NCI-H2081 treated with DMSO at 0.1 percent for 48 hours (cell line): Measurements from ENCODE around the gene U2AF2.

ENCODE experiments used
- DNase-seq: peaks from one replicate; lab custom pipeline; 2025; lab: John Stamatoyannopoulos, UW

The U2AF2 gene

GRCh38 chr19:55675661-55676354 lies 21.0 kb downstream of the U2AF2 start:
- no peak for DNase-seq

DNA sequence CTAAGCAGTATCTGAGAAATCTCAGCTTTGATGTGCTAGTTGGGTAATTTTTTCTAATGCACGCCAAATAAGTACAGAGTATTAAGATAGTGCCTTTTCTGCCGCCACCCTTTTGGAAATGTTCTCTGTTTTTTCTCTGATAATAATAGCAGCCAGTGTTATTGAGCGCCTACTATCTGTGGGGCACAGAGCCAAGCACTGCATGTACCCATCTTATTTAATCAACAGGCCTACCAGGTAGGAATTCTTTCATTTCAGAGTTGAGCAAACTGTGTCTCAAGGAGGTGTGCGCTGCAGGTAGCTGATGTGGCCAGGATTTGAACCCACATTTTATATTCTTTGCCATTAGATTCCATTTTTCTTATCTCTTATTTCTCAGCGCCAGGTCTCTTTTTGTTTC lies 21.5 kb downstream of the U2AF2 start:
- DNase-seq = no peak

GRCh38 chr19:55676889-55677505 lies 22.2 kb downstream of the U2AF2 start:
- DNase-seq = no peak

- DNase-seq = no peak
Observed at GRCh38 chr19:55677572-55678028, 22.8 kb downstream of the U2AF2 start.

- DNase-seq = no peak
Observed at GRCh38 chr19:55678121-55678671, 23.4 kb downstream of the U2AF2 start.

- DNase-seq = no peak
Observed at GRCh38 chr19:55679343-55680257, 24.8 kb downstream of the U2AF2 start.

DNA sequence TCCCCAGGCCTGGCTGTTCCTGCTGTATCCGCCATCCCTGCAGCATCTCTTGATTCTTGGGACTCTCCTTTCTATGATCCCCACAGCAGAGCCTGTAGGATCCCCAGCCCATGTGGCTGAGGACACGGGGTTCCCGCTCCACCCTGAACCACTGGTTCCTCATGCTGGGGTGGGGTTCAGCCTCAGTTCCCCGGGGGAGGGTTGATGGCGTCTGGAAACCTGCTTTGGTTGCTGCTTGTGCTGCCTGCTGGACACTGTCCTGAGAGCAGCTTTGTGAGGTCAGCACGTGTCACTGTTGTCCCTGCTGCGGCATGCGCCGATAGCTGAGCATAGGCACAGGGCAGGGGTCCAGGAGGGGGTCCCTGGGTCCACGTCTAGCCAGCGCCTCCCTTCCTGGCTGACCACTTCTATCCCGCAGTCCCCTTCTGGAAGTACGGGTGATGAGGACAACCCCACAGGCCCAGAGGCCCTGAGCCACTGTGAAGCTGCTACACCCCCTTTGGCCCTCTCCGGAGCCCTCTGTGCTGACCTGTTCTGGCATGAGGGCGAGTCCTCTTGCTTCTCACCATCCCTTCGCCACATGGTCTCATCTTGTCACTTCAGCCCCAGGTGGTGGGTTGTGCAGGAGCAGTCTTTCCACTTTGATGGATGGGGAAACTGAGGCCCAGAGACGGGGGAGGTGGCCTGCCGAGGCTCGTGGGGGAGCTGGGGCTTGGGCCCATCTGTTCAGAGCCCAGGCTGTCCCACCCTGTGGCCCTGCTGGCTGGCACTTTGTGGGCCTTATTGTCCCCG lies 25.7 kb downstream of the U2AF2 start:
- no peak for DNase-seq

DNA sequence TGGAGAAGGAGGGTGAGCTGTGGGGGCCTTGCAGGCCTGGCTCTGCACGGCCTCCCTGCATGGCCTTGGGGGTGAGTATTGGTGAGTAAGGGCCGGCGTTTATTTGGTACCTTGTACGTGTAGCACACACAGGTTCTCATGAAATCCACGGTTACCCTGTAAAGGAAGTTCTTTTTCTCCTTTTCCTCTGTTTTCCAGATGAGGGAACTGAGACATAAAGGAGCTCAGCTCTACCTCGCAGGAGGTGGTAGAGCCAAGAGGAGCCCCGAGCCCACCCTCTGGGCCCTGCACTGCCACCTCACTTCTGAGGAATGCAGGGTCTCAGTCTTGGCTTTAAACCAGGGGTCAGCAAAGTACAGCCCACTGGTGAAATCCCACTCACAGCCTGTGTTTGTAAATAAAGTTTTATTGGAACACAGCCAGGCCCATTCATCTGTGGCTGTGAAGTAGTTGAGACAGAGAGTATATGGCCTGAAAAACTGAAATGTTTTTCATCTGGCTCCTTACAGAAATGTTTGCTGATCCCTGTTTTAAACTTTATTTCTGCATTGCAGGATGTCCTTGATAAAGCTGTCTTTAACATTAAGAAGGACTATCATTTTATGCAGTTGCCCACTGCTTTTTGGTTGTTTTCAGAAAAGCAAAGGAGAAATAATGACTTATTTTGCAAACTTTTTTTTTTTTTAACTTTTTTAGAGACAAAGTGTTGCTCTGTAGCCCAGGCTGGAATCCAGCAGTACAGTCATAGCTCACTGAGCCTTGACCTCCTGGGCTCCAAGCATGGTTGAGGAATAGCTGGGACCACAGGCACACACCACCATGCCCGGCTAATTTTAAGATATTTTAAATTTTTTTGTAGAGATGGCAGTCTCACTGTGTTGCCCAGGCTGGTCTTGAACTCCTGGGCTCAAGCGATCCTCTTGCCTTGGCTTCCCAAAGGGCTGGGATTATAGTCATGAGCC lies 26.6 kb downstream of the U2AF2 start:
- DNase-seq = no peak

DNA sequence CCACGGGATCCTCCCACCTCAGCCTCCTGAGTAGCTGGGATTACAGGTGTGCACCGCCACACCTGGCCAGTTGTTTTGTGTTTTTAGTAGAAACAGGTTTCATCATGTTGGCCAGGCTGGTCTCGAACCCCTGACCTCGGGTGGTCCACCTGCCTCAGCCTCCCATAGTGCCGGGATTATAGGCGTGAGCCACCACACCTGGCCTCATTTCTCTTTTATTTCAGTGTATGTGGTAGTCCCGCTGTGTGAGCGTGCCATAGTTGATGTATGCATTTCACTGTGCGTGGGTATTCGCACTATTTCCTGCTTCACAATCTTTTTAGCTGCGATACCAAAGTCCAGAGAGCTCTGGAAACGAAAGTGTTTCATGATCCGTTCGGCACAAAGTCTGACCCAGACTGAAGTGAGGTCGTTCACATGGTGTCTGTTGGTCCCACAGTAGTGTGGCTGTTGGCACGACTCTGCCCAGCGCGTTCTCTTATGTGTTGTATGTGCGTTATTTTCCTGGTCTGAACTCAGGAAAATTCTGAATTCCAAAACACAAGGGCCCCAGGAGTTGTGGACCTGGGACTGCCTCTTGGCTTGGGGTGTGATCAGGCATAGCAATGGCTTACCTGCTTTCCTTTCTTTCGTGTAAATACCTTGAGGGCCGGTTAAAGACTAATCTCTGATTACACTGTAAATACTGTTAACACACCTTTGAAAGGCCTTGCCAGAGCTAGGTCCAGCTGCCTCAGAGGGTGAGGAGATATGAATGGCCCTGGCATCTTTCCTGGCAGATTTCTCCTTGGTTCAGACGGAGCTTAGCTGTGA lies 28.8 kb downstream of the U2AF2 start:
- no peak for DNase-seq

- no peak for DNase-seq
Observed at GRCh38 chr19:55684946-55685681, 30.3 kb downstream of the U2AF2 start.

GRCh38 chr19:55685776-55686175 lies 30.9 kb downstream of the U2AF2 start:
- no peak for DNase-seq

DNA sequence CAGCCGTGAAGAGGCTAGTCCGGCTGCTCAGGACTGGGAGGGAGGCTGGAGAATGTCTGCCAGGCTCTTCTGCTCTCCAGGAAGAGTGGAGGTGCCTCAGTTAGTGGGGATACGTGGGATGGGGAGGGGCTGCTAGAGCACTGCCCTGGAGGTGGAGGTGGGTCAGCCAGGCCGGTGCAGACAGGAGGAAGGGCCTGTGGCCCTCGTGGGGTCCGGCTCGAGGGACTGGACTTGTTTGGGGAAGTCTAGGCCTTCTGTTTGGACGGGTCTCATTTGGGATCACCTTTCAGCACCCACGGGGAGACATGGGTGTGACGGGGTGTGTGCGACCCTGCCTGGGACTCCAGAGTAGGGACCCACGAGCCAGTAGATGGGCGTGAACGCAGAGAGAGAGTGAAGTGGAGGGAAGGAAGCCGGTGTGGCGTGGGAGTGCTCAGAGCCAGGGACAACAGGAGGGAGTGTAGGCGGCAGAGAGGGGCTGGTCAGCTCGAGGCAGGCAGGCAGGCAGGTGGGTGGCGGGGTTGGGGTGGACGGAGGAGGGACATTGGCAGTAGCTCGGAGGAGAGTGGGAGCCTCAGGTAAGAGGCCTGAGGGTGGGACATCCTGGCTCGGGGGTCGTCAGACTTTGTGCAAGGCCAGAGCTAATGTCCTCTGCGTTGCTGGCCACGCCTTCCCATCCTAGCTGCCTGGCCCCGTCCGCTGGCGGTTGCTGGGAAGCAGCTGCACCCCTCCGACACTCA lies 31.6 kb downstream of the U2AF2 start:
- DNase-seq = no peak

DNA sequence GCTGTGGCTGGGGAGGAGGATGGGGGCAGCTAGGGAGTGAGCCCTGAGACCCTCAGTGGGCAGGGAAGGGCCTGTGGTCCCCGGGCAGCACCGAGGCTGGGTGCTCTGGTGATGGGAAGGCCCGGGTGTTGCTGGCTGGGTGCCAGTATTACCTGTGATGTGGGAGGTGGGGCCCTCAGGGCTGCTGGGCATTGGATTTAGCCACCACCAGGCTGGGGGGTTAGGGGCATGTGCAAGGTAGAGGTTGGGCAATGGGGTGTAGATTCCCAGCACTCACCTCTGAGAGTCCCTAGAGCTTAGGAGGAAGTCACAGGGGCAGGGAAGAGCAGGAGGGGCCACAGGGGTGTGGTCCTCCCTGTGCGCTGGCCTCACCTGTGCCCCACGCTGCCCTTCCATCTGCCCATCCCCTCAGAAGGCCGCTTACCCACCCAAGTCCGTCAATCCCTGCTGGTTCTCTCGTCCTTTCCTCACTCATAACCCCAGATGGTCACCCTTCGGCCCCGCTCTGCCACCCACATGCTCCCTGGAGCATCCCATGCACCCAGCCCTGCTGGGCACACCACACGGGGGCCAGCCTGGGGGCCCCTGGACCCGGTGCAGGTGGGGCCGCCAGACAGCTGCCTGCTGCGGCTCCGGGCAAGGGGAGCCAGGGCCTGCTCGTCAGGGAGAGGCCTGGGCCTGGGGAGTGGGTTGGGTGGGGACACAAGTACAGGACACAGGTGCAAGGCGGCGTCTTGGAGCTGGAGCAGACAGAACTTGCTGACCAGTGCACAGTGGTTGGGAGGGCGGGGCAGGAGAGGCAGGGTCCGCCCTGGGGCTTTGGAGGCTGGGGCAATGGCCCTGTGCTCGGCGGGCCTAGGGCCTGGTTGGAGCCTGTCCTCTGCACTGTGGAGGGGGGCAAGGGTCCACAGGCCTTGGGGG lies 32.7 kb downstream of the U2AF2 start:
- no peak for DNase-seq

GRCh38 chr19:55688422-55689218 lies 33.8 kb downstream of the U2AF2 start:
- no peak for DNase-seq

DNA sequence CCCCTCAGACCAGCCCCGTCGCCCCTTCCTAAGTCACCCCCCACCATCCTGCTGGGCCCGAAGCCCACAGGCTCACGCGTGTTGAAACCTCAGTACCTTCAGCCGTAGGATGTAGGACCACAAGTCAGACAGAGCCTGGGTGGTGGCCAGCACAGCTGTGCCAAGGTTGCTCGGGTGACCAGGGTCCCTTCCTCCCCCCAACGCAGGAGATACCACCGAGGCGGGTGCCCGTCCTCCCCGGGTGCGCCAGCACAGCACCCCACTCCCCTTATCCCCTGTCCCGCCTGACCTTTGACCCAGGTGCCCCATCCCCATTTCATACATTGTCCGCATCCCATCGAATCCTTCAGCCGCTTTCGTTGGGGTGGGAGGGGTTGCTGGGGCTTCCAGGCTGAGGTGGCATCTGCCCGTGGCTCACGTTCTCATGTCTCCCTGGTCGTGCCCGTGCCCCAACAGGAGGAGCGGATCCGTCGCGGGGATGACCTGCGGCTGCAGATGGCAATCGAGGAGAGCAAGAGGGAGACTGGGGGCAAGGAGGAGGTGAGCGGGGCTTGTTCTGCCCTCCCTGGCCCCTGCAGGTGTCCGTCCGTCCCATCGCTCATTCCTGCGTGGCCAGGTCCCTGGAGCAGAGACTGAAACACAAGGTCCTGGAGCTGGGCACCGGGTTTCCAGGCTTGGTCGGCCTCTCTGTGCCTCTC lies 34.7 kb downstream of the U2AF2 start:
- no peak for DNase-seq
